Esophagus (tissue), 2 donors: ENCODE results near the gene DSCAM. TPM values are rescaled to one million over a fixed set of nuclear protein-coding genes. Genes with fewer than 3 reads are reported as not detected.

Experiments used
- H3K27ac ChIP-seq, 2 donors: one replicate each; pipeline ENCODE4 v1.5.1; 2013; ENCODE audit warnings: low read depth in 2 of 2, mild to moderate bottlenecking in 2 of 2, inconsistent platforms in 1 of 2, low read length in 1 of 2, moderate library complexity in 1 of 2
- H3K27me3 ChIP-seq, 2 donors: one replicate each; pipeline ENCODE4 v1.6.1; 2013; ENCODE audit warnings: low read length in 2 of 2, control low read depth in 1 of 2, mild to moderate bottlenecking in 1 of 2; ENCODE audit not compliant: insufficient read depth in 2 of 2, control insufficient read depth in 1 of 2
- H3K36me3 ChIP-seq, 2 donors: one replicate each; pipeline ENCODE4 v1.6.1; 2013; ENCODE audit warnings: low read length in 1 of 2; ENCODE audit not compliant: control insufficient read depth in 2 of 2, insufficient read depth in 2 of 2
- H3K4me1 ChIP-seq, 2 donors: one replicate each; pipeline ENCODE4 v1.6.1; 2013; ENCODE audit warnings: low read length in 1 of 2; ENCODE audit not compliant: control insufficient read depth in 2 of 2, insufficient read depth in 2 of 2
- H3K4me3 ChIP-seq, 2 donors: one replicate each; pipeline ENCODE4 v1.5.1; 2013; ENCODE audit warnings: low read length in 2 of 2, mild to moderate bottlenecking in 2 of 2, low read depth in 1 of 2, moderate library complexity in 1 of 2
- H3K9me3 ChIP-seq, 2 donors: one replicate each; pipeline ENCODE4 v1.6.1; 2013; ENCODE audit warnings: mild to moderate bottlenecking in 2 of 2, low read depth in 1 of 2, low read length in 1 of 2, moderate library complexity in 1 of 2; ENCODE audit not compliant: control insufficient read depth in 2 of 2, insufficient read depth in 1 of 2
- WGBS, 2 donors: extraction: QIAGEN DNeasy Blood & Tissue Kit; methylation state at CpG; one replicate each; pipeline ENCODE4 v1.1.7; 2013; 5-methylcytosine and 5-hydroxymethylcytosine counted together
- polyA plus RNA-seq, 2 donors: library from polyadenylated mRNA; stranded (reverse); fragments of 200-250 nt; gene quantifications; one replicate each; pipeline ENCODE4 v1.2.3, GENCODE V29; 2013
- donor health status: healthy with polysubstance abuse.
- donor health status: Bipolar disorder and iron deficiency.

DSCAM gene
- polyA plus RNA-seq, 2 donors = under 0.01 TPM; not detected in 1

GRCh38 chr21:40244981-40245380, 602.0 kb downstream of the DSCAM start:
- Histone ChIP-seq H3K4me1 (no peaks in the 10 kb centered on the region), H3K36me3 (no peaks in the 10 kb centered on the region), H3K9me3 (peaks cover 3% of the 10 kb centered on the region in 2 donors), H3K27ac (no peak overlapping the region), H3K27me3 (no peaks in the 10 kb centered on the region), H3K4me3 (no peak overlapping the region)
- WGBS, 2 donors = 61 to 67% methylated on average over 4 of the region's 4 CpGs

GRCh38 chr21:40243685-40244084, 603.3 kb downstream of the DSCAM start:
- Histone ChIP-seq H3K4me1 (no peaks in the 10 kb centered on the region), H3K9me3 (peaks cover 3% of the 10 kb centered on the region in 2 donors), H3K27ac (no peak overlapping the region), H3K27me3 (no peaks in the 10 kb centered on the region), H3K4me3 (no peak overlapping the region), H3K36me3 (no peaks in the 10 kb centered on the region)
- 80 to 90% methylated on average over 5 of the region's 5 CpGs for WGBS, 2 donors

GRCh38 chr21:40242586-40243265, 604.2 kb downstream of the DSCAM start:
- WGBS, 2 donors = 71 to 82% methylated on average over 3 of the region's 3 CpGs
- H3K36me3 ChIP-seq = no peaks in the 10 kb centered on the region
- no peak overlapping the region for H3K27ac ChIP-seq
- no peaks in the 10 kb centered on the region for H3K4me1 ChIP-seq
- H3K4me3 ChIP-seq = no peak overlapping the region
- peaks cover 1 to 6% of the 10 kb centered on the region in 2 donors for H3K9me3 ChIP-seq
- H3K27me3 ChIP-seq = no peaks in the 10 kb centered on the region

- no peak overlapping the region for H3K4me3 ChIP-seq
- peaks cover 0 to 3% of the 10 kb centered on the region in 2 donors for H3K9me3 ChIP-seq
- no peaks in the 10 kb centered on the region for H3K4me1 ChIP-seq
- no peaks in the 10 kb centered on the region for H3K36me3 ChIP-seq
- H3K27ac ChIP-seq = no peak overlapping the region
- H3K27me3 ChIP-seq = no peaks in the 10 kb centered on the region
- 73 to 78% methylated on average over 5 of the region's 5 CpGs for WGBS, 2 donors
Observed at GRCh38 chr21:40235528-40235927, 611.4 kb downstream of the DSCAM start.

GRCh38 chr21:40231979-40232378, 615.0 kb downstream of the DSCAM start:
- H3K4me3 ChIP-seq = no peak overlapping the region
- 85 to 88% methylated on average over 2 of the region's 2 CpGs for WGBS, 2 donors
- no peaks in the 10 kb centered on the region for H3K36me3 ChIP-seq
- H3K27ac ChIP-seq = no peak overlapping the region
- no peaks in the 10 kb centered on the region for H3K27me3 ChIP-seq
- no peaks in the 10 kb centered on the region for H3K9me3 ChIP-seq
- H3K4me1 ChIP-seq = no peaks in the 10 kb centered on the region

GRCh38 chr21:40227096-40227495, 619.9 kb downstream of the DSCAM start:
- Histone ChIP-seq H3K36me3 (no peaks in the 10 kb centered on the region), H3K27ac (no peak overlapping the region), H3K4me1 (no peaks in the 10 kb centered on the region), H3K27me3 (peaks cover 0 to 2% of the 10 kb centered on the region in 2 donors), H3K4me3 (no peak overlapping the region), H3K9me3 (peaks cover 0 to 4% of the 10 kb centered on the region in 2 donors)
- WGBS, 2 donors = 71 to 74% methylated on average over 1 of the region's 1 CpG

GRCh38 chr21:40215941-40216340, 631.0 kb downstream of the DSCAM start:
- Histone ChIP-seq H3K4me1 (no peaks in the 10 kb centered on the region), H3K9me3 (peaks cover 0 to 3% of the 10 kb centered on the region in 2 donors), H3K27me3 (no peaks in the 10 kb centered on the region), H3K27ac (no peak overlapping the region), H3K36me3 (no peaks in the 10 kb centered on the region), H3K4me3 (no peak overlapping the region)
- WGBS, 2 donors = 34 to 41% methylated on average over 2 of the region's 2 CpGs

- Histone ChIP-seq H3K4me1 (no peaks in the 10 kb centered on the region), H3K27me3 (no peaks in the 10 kb centered on the region), H3K27ac (no peak overlapping the region), H3K36me3 (no peaks in the 10 kb centered on the region), H3K4me3 (no peak overlapping the region), H3K9me3 (peaks cover 3 to 4% of the 10 kb centered on the region in 2 donors)
- 94 to 97% methylated on average over 2 of the region's 2 CpGs for WGBS, 2 donors
Observed at GRCh38 chr21:40210251-40210650, 636.7 kb downstream of the DSCAM start.

- 77 to 80% methylated on average over 5 of the region's 5 CpGs for WGBS, 2 donors
- no peaks in the 10 kb centered on the region for H3K4me1 ChIP-seq
- H3K4me3 ChIP-seq = no peak overlapping the region
- peaks cover 2 to 4% of the 10 kb centered on the region in 2 donors for H3K9me3 ChIP-seq
- no peaks in the 10 kb centered on the region for H3K36me3 ChIP-seq
- H3K27me3 ChIP-seq = no peaks in the 10 kb centered on the region
- H3K27ac ChIP-seq = no peak overlapping the region
Observed at GRCh38 chr21:40208948-40209345, 638.0 kb downstream of the DSCAM start.
